ENCODE measurements around the gene PRIMA1. TPM values are rescaled to one million over a fixed set of nuclear protein-coding genes. Genes with fewer than 3 reads are reported as not detected.

The PRIMA1 gene
- total and polyA plus RNA-seq, 10 of the 15 experiments (the other 5 are each of a cell fraction or from before 2014, with no cell fraction given): not detected

DNA sequence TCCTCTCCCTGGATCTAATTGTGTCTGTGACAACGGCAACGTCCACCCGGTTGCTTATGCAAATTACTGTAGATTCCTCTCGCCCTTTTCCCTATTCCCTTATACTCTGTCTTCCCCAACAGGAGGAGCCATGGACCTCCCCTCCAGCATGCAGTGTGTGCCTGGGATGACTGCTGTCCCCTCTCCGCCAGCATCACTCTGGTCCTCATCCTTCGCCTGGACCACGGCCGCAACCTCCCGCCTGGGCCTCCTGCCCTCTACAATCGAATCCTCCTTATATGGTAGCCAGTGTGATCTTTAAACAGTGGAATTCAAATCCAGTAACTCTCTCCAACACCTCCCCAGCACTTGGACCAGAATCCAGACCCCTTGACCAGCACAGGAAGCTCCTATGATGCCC is 30.6 kb upstream of the PRIMA1 start:
- no peak overlapping the region for H3K4me3 ChIP-seq
- no peak for FAIRE-seq
- CTCF ChIA-PET: no interaction called here
- H4K20me1 ChIP-seq (ENCODE audit: control insufficient read depth, insufficient read depth): no peaks in the 10 kb centered on the region
- RAD21 ChIA-PET (ENCODE audit: unreplicated experiment): no interaction called here
- TF ChIP-seq, protein P1, sequence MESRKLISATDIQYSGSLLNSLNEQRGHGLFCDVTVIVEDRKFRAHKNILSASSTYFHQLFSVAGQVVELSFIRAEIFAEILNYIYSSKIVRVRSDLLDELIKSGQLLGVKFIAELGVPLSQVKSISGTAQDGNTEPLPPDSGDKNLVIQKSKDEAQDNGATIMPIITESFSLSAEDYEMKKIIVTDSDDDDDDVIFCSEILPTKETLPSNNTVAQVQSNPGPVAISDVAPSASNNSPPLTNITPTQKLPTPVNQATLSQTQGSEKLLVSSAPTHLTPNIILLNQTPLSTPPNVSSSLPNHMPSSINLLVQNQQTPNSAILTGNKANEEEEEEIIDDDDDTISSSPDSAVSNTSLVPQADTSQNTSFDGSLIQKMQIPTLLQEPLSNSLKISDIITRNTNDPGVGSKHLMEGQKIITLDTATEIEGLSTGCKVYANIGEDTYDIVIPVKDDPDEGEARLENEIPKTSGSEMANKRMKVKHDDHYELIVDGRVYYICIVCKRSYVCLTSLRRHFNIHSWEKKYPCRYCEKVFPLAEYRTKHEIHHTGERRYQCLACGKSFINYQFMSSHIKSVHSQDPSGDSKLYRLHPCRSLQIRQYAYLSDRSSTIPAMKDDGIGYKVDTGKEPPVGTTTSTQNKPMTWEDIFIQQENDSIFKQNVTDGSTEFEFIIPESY (IDR thresholded peaks at IDR 0.05): no peak
- TF ChIP-seq NFYB (IDR thresholded peaks at IDR 0.05; ENCODE audit: insufficient read depth, low read depth, low read length) (no peak), BCL11A (IDR thresholded peaks at IDR 0.05; ENCODE audit: low read depth, low read length) (no peak), DPF2 (IDR thresholded peaks at IDR 0.05) (no peak), RUNX3 (IDR thresholded peaks at IDR 0.05; ENCODE audit: low read length) (no peak), NFYA (IDR thresholded peaks at IDR 0.05; ENCODE audit: borderline replicate concordance, low read depth, low read length) (no peak), HDAC6 (IDR thresholded peaks at IDR 0.05; ENCODE audit: unreplicated experiment) (no peak), PML (IDR thresholded peaks at IDR 0.05; ENCODE audit: low read length) (no peak)
- TF ChIP-seq, protein P2, sequence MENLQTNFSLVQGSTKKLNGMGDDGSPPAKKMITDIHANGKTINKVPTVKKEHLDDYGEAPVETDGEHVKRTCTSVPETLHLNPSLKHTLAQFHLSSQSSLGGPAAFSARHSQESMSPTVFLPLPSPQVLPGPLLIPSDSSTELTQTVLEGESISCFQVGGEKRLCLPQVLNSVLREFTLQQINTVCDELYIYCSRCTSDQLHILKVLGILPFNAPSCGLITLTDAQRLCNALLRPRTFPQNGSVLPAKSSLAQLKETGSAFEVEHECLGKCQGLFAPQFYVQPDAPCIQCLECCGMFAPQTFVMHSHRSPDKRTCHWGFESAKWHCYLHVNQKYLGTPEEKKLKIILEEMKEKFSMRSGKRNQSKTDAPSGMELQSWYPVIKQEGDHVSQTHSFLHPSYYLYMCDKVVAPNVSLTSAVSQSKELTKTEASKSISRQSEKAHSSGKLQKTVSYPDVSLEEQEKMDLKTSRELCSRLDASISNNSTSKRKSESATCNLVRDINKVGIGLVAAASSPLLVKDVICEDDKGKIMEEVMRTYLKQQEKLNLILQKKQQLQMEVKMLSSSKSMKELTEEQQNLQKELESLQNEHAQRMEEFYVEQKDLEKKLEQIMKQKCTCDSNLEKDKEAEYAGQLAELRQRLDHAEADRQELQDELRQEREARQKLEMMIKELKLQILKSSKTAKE (IDR thresholded peaks at IDR 0.05; ENCODE audit: low read depth, poor library complexity, severe bottlenecking): no peak
- POLR2A ChIA-PET: no interaction called here
- intact Hi-C loops (cut with micrococcal nuclease; ENCODE audit: unreplicated experiment): no loop called here
- no peaks in the 10 kb centered on the region for H3K4me1 ChIP-seq (ENCODE audit: control insufficient read depth, insufficient read depth, low read length)
- no peak overlapping the region for H3K9ac ChIP-seq (ENCODE audit: control insufficient read depth, insufficient read depth, low read length)
- no peak overlapping the region for H3K27ac ChIP-seq (ENCODE audit: control insufficient read depth, insufficient read depth)
- peaks cover 0 to 1% of the 10 kb centered on the region in 2 experiments; a peak in 1 of 4 replicates for H3K27me3 ChIP-seq (replicated peaks in 1 of 2; ENCODE audit: control insufficient read depth in 2 of 2, insufficient read depth in 2 of 2, low read length in 1 of 2)
- H2AFZ ChIP-seq (ENCODE audit: control insufficient read depth, low read depth, low read length): no peak overlapping the region
- ATAC-seq: no peak
- H3K4me2 ChIP-seq (ENCODE audit: control insufficient read depth, insufficient read depth): no peak overlapping the region
- SMC1A ChIA-PET (ENCODE audit: uncharacterized antibody, unreplicated experiment): no interaction called here
- in situ Hi-C loops (cut with MboI): no loop called here
- H3K79me2 ChIP-seq (ENCODE audit: control insufficient read depth, insufficient read depth, low read length): no peaks in the 10 kb centered on the region
- no TSS peak for BruUV-seq (replicated peaks)
- H3K36me3 ChIP-seq (ENCODE audit: control insufficient read depth in 2 of 2, insufficient read depth in 2 of 2, low read length in 1 of 2): no peaks in the 10 kb centered on the region
- 59% methylated on average over 10 of the region's 10 CpGs for WGBS (ENCODE audit: insufficient coverage, insufficient replicate concordance, low lambda C conversion rate, missing lambda C conversion rate)
- DNase-seq (ENCODE audit: low read depth, low spot score): no peak
- H3K9me3 ChIP-seq (replicated peaks; ENCODE audit: control insufficient read depth, insufficient read depth, low read length): peaks cover 2% of the 10 kb centered on the region; the same call in 2 of the 3 replicates

Measured in GM12878 (cell line).